ENCODE data around the gene TCIRG1. TPM values are rescaled to one million over a fixed set of nuclear protein-coding genes. Genes with fewer than 3 reads are reported as not detected.

Gene TCIRG1
- total and polyA plus RNA-seq, 4 donors: 32.2 to 96.1 (median 44.5) TPM

DNA sequence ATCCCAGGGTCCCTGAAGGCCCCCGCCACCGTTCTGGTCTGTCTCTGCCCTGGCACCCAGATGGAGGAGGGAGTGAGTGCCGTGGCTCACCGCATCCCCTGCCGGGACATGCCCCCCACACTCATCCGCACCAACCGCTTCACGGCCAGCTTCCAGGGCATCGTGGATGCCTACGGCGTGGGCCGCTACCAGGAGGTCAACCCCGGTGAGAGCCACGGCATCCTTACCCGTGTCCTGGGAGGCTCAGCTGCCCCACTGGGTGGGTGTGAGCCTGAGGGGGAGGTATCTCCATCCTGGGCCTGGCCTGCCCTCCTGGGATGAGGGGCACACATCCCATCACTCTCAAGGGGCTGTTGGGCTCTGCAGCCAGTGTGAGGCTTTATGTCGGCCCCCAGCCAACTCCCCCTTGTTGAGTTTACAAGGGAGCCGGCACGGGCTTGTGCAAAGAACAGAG lies 6.1 kb downstream of the TCIRG1 start:
- Histone ChIP-seq H3K9ac (ENCODE audit: low read depth in 1 of 2, low read length in 2 of 2) (no peak overlapping the region), H3K4me1 (ENCODE audit: control insufficient read depth in 4 of 4, insufficient read depth in 4 of 4, low read length in 3 of 4) (peaks cover 1 to 9% (median 5%) of the 10 kb centered on the region in 4 donors), H3K36me3 (ENCODE audit: control insufficient read depth in 4 of 4, insufficient read depth in 3 of 4, low read depth in 1 of 4, low read length in 3 of 4) (peaks cover 0 to 41% (median 9%) of the 10 kb centered on the region in 4 donors), H3K27ac (ENCODE audit: low read depth in 1 of 2, low read length in 2 of 2) (no peak overlapping the region), H3K27me3 (ENCODE audit: control insufficient read depth in 4 of 4, insufficient read depth in 4 of 4, low read length in 3 of 4) (no peaks in the 10 kb centered on the region), H3K4me3 (ENCODE audit: low read depth in 1 of 3, low read length in 3 of 3) (no peak overlapping the region), H3K9me3 (ENCODE audit: control insufficient read depth in 4 of 4, low read length in 3 of 4) (no peaks in the 10 kb centered on the region)
- no peak for DNase-seq (ENCODE audit: low spot score)
- WGBS: 97% methylated on average over 18 of the region's 18 CpGs
- TF ChIP-seq JUND (IDR thresholded peaks at IDR 0.05): no peak
- TF ChIP-seq, protein P1, sequence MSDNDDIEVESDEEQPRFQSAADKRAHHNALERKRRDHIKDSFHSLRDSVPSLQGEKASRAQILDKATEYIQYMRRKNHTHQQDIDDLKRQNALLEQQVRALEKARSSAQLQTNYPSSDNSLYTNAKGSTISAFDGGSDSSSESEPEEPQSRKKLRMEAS (IDR thresholded peaks at IDR 0.05): no peak

DNA sequence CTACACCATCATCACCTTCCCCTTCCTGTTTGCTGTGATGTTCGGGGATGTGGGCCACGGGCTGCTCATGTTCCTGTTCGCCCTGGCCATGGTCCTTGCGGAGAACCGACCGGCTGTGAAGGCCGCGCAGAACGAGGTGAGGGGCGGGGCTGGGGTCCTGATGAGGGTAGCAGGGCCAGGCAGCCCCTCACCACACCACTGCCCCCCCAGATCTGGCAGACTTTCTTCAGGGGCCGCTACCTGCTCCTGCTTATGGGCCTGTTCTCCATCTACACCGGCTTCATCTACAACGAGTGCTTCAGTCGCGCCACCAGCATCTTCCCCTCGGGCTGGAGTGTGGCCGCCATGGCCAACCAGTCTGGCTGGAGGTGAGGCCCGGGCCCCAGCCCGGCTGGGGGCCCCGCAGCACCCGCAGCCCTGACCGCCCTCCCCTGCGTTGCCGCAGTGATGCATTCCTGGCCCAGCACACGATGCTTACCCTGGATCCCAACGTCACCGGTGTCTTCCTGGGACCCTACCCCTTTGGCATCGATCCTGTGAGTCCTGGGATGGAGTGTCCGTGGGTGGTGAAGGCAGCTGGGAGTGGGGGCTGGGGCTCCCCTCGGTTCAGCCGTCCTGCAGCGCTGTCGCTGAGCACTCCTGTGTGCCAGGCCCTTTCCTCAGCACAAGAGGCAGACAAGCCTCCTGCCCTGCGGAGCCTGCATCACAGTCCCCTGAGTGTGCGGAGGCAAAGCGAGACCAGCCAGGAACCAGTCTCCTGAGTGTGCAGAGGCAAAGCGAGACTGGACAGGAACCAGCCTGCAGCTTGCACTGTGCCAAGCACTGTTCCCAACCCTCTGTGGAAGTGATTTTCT lies 8.8 kb downstream of the TCIRG1 start:
- Histone ChIP-seq H3K27me3 (ENCODE audit: control insufficient read depth in 4 of 4, insufficient read depth in 4 of 4, low read length in 3 of 4) (no peaks in the 10 kb centered on the region), H3K27ac (ENCODE audit: low read depth in 1 of 2, low read length in 2 of 2) (no peak overlapping the region), H3K36me3 (ENCODE audit: control insufficient read depth in 4 of 4, insufficient read depth in 3 of 4, low read depth in 1 of 4, low read length in 3 of 4) (peaks cover 4 to 63% (median 13%) of the 10 kb centered on the region in 4 donors), H3K4me3 (ENCODE audit: low read depth in 1 of 3, low read length in 3 of 3) (no peak overlapping the region), H3K9ac (ENCODE audit: low read depth in 1 of 2, low read length in 2 of 2) (no peak overlapping the region), H3K9me3 (ENCODE audit: control insufficient read depth in 4 of 4, low read length in 3 of 4) (no peaks in the 10 kb centered on the region), H3K4me1 (ENCODE audit: control insufficient read depth in 4 of 4, insufficient read depth in 4 of 4, low read length in 3 of 4) (no peaks in the 10 kb centered on the region)
- 94% methylated on average over 37 of the region's 37 CpGs for WGBS
- TF ChIP-seq, protein P2, sequence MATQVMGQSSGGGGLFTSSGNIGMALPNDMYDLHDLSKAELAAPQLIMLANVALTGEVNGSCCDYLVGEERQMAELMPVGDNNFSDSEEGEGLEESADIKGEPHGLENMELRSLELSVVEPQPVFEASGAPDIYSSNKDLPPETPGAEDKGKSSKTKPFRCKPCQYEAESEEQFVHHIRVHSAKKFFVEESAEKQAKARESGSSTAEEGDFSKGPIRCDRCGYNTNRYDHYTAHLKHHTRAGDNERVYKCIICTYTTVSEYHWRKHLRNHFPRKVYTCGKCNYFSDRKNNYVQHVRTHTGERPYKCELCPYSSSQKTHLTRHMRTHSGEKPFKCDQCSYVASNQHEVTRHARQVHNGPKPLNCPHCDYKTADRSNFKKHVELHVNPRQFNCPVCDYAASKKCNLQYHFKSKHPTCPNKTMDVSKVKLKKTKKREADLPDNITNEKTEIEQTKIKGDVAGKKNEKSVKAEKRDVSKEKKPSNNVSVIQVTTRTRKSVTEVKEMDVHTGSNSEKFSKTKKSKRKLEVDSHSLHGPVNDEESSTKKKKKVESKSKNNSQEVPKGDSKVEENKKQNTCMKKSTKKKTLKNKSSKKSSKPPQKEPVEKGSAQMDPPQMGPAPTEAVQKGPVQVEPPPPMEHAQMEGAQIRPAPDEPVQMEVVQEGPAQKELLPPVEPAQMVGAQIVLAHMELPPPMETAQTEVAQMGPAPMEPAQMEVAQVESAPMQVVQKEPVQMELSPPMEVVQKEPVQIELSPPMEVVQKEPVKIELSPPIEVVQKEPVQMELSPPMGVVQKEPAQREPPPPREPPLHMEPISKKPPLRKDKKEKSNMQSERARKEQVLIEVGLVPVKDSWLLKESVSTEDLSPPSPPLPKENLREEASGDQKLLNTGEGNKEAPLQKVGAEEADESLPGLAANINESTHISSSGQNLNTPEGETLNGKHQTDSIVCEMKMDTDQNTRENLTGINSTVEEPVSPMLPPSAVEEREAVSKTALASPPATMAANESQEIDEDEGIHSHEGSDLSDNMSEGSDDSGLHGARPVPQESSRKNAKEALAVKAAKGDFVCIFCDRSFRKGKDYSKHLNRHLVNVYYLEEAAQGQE (IDR thresholded peaks at IDR 0.05): no peak
- TF ChIP-seq TAF1 (conservative IDR thresholded peaks at IDR 0.05): no peak
- no peak for TF ChIP-seq HNF4G (IDR thresholded peaks at IDR 0.05)
- TF ChIP-seq HNF4A (conservative IDR thresholded peaks at IDR 0.05): no peak
- TF ChIP-seq SP1 (IDR thresholded peaks at IDR 0.05): no peak
- TF ChIP-seq, protein P3, sequence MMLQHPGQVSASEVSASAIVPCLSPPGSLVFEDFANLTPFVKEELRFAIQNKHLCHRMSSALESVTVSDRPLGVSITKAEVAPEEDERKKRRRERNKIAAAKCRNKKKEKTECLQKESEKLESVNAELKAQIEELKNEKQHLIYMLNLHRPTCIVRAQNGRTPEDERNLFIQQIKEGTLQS (IDR thresholded peaks at IDR 0.05): no peak
- TF ChIP-seq GABPA (IDR thresholded peaks at IDR 0.05 in 1 of 2, conservative IDR thresholded peaks at IDR 0.05 in 1 of 2): no peak
- no peak for TF ChIP-seq YY1 (IDR thresholded peaks at IDR 0.05)
- no peak for TF ChIP-seq RAD21 (IDR thresholded peaks at IDR 0.05)
- TF ChIP-seq EGR1 (IDR thresholded peaks at IDR 0.05; ENCODE audit: low read depth in 2 of 2): no peak
- TF ChIP-seq RXRA (IDR thresholded peaks at IDR 0.05): no peak
- no peak for TF ChIP-seq FOXA2 (IDR thresholded peaks at IDR 0.05)
- TF ChIP-seq, protein P4, sequence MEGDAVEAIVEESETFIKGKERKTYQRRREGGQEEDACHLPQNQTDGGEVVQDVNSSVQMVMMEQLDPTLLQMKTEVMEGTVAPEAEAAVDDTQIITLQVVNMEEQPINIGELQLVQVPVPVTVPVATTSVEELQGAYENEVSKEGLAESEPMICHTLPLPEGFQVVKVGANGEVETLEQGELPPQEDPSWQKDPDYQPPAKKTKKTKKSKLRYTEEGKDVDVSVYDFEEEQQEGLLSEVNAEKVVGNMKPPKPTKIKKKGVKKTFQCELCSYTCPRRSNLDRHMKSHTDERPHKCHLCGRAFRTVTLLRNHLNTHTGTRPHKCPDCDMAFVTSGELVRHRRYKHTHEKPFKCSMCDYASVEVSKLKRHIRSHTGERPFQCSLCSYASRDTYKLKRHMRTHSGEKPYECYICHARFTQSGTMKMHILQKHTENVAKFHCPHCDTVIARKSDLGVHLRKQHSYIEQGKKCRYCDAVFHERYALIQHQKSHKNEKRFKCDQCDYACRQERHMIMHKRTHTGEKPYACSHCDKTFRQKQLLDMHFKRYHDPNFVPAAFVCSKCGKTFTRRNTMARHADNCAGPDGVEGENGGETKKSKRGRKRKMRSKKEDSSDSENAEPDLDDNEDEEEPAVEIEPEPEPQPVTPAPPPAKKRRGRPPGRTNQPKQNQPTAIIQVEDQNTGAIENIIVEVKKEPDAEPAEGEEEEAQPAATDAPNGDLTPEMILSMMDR (IDR thresholded peaks at IDR 0.05; ENCODE audit: low read depth, low read length, missing input control): no peak
- TF ChIP-seq, protein P1 (IDR thresholded peaks at IDR 0.05): no peak
- no peak for TF ChIP-seq FOXA1 (IDR thresholded peaks at IDR 0.05)
- TF ChIP-seq JUND (IDR thresholded peaks at IDR 0.05): no peak
- TF ChIP-seq NR2F2 (IDR thresholded peaks at IDR 0.05): no peak
- TF ChIP-seq, protein P5, sequence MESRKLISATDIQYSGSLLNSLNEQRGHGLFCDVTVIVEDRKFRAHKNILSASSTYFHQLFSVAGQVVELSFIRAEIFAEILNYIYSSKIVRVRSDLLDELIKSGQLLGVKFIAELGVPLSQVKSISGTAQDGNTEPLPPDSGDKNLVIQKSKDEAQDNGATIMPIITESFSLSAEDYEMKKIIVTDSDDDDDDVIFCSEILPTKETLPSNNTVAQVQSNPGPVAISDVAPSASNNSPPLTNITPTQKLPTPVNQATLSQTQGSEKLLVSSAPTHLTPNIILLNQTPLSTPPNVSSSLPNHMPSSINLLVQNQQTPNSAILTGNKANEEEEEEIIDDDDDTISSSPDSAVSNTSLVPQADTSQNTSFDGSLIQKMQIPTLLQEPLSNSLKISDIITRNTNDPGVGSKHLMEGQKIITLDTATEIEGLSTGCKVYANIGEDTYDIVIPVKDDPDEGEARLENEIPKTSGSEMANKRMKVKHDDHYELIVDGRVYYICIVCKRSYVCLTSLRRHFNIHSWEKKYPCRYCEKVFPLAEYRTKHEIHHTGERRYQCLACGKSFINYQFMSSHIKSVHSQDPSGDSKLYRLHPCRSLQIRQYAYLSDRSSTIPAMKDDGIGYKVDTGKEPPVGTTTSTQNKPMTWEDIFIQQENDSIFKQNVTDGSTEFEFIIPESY (IDR thresholded peaks at IDR 0.05): no peak
- no peak for DNase-seq (ENCODE audit: low spot score)
